ENCODE data around the gene KIAA2012. TPM values are rescaled to one million over a fixed set of nuclear protein-coding genes. Genes with fewer than 3 reads are reported as not detected.

The KIAA2012 gene
- total RNA-seq, 1 donor from 2014 or later: not detected

GRCh38 chr2:202112041-202112440, 39.0 kb downstream of the KIAA2012 start:
- H3K4me3 Mint-ChIP-seq (ENCODE audit: unreplicated experiment): no peak overlapping the region
- no peak overlapping the region for H3K27ac Mint-ChIP-seq (ENCODE audit: unreplicated experiment)
- no peaks in the 10 kb centered on the region for H3K27me3 Mint-ChIP-seq (ENCODE audit: unreplicated experiment)
- DNase-seq (ENCODE audit: extremely low spot score, unreplicated experiment): no peak
- no peaks in the 10 kb centered on the region for H3K36me3 Mint-ChIP-seq (ENCODE audit: unreplicated experiment)
- TF ChIP-seq CTCF (IDR thresholded peaks at IDR 0.05): no peak
- no peaks in the 10 kb centered on the region for H3K9me3 Mint-ChIP-seq (ENCODE audit: unreplicated experiment)
- H3K4me1 Mint-ChIP-seq (ENCODE audit: unreplicated experiment): peaks cover 37% of the 10 kb centered on the region

GRCh38 chr2:202113571-202114142, 40.6 kb downstream of the KIAA2012 start:
- DNase-seq (ENCODE audit: extremely low spot score, unreplicated experiment): no peak

GRCh38 chr2:202114291-202114690, 41.2 kb downstream of the KIAA2012 start:
- Mint-ChIP-seq H3K27me3 (ENCODE audit: unreplicated experiment) (no peaks in the 10 kb centered on the region), H3K4me1 (ENCODE audit: unreplicated experiment) (peaks cover 34% of the 10 kb centered on the region), H3K27ac (ENCODE audit: unreplicated experiment) (no peak overlapping the region), H3K36me3 (ENCODE audit: unreplicated experiment) (no peaks in the 10 kb centered on the region), H3K4me3 (ENCODE audit: unreplicated experiment) (no peak overlapping the region), H3K9me3 (ENCODE audit: unreplicated experiment) (no peaks in the 10 kb centered on the region)
- TF ChIP-seq CTCF (IDR thresholded peaks at IDR 0.05): no peak
- no peak for DNase-seq (ENCODE audit: extremely low spot score, unreplicated experiment)

More at GRCh38 chr2:202113571-202114142, 40.6 kb downstream of the KIAA2012 start:
- H3K9me3 Mint-ChIP-seq (ENCODE audit: unreplicated experiment): no peaks in the 10 kb centered on the region
- H3K27ac Mint-ChIP-seq (ENCODE audit: unreplicated experiment): no peak overlapping the region
- TF ChIP-seq CTCF (IDR thresholded peaks at IDR 0.05): no peak
- no peak overlapping the region for H3K4me3 Mint-ChIP-seq (ENCODE audit: unreplicated experiment)
- no peaks in the 10 kb centered on the region for H3K36me3 Mint-ChIP-seq (ENCODE audit: unreplicated experiment)
- peaks cover 37% of the 10 kb centered on the region for H3K4me1 Mint-ChIP-seq (ENCODE audit: unreplicated experiment)
- H3K27me3 Mint-ChIP-seq (ENCODE audit: unreplicated experiment): no peaks in the 10 kb centered on the region

GRCh38 chr2:202114795-202115194, 41.7 kb downstream of the KIAA2012 start:
- no peak for DNase-seq (ENCODE audit: extremely low spot score, unreplicated experiment)
- no peaks in the 10 kb centered on the region for H3K36me3 Mint-ChIP-seq (ENCODE audit: unreplicated experiment)

More at GRCh38 chr2:202114795-202115194, 41.7 kb downstream of the KIAA2012 start:
- no peak for TF ChIP-seq CTCF (IDR thresholded peaks at IDR 0.05)
- peaks cover 29% of the 10 kb centered on the region for H3K4me1 Mint-ChIP-seq (ENCODE audit: unreplicated experiment)
- H3K27me3 Mint-ChIP-seq (ENCODE audit: unreplicated experiment): no peaks in the 10 kb centered on the region
- no peaks in the 10 kb centered on the region for H3K9me3 Mint-ChIP-seq (ENCODE audit: unreplicated experiment)
- no peak overlapping the region for H3K4me3 Mint-ChIP-seq (ENCODE audit: unreplicated experiment)
- H3K27ac Mint-ChIP-seq (ENCODE audit: unreplicated experiment): no peak overlapping the region
